ENCODE results near the gene RGS11.
"Not testable (repeated sequence)": the region's sequence is repeated elsewhere in the genome, so short reads cannot be mapped to it uniquely, and the experiment has no call there.

The RGS11 gene

DNA sequence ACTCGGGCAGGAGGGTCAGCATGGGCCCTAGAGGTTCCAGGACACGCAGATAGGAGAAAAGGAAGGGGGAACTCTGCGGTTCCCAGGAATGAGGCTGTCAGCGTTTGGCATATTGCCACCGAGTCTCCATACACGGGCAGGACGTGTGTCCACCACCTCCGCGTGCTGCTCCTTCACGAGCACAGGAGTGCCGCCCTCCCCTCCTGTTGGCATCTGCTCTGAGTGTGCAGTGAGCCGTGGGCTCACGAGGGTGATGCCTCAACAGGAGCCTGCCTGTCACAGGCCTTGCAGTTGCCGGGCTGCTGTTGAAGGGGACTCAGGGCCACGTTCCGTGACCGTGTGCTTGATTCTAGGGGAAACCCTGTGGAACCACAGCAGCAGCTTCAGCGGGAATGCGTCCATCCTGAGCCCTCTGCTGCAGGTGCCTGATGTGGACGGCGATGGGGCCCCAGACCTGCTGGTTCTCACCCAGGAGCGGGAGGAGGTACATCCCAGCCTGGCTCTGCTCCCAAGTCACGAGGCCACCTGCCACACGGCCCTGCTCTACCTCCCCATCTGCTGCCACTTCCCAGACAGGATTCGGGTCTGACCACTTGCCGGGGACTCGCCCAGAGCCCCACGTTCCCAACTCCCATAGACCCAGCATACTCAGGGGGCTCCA lies 14.6 kb downstream of the RGS11 start:
- no peak for DNase-seq

GRCh38 chr16:260326-260725 lies 15.4 kb downstream of the RGS11 start:
- no peak for DNase-seq

DNA sequence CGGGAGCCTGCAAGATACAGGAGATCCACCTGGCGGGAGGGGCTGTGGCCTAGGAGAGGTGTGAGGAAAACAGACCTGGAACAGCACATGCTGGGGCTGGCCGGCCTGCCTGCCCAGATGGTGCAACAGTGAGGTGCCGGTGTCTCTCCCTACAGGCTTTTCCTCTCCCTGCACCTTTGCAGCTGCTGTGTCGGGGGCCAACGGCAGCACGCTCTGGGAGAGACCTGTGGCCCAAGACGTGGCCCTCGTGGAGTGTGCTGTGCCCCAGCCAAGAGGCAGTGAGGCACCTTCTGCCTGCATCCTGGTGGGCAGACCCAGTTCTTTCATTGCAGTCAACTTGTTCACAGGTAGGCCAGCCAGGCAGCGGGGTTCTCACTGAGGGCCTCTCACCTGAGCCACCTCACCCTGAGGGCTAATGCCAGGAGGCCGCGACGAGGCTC lies 15.9 kb downstream of the RGS11 start:
- no peak for DNase-seq

GRCh38 chr16:259226-259625 lies 16.5 kb downstream of the RGS11 start:
- no peak for DNase-seq

GRCh38 chr16:258091-258490 lies 17.7 kb downstream of the RGS11 start:
- DNase-seq, result not testable (repeated sequence)

DNA sequence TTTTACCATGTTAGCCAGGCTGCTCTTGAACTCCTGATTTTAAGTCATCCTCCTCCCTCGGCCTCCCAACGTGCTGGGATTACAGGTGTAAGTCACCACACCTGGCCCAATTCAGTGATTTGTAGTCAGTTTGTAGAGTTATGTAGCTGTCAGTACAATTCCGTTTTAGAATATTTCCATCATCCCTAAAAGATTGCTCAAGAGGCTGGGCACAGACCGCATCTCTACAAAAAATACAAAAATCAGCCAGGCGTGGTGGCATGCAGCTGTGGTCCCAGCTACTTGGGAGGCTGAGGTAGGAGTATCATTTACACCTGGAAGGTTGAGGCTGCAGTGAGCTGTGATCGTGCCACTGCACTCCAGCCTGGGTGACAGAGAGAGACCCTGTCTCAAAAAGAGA lies 20.6 kb downstream of the RGS11 start:
- no peak for DNase-seq

GRCh38 chr16:254461-254860 lies 21.3 kb downstream of the RGS11 start:
- no peak for DNase-seq

- no peak for DNase-seq
These were observed 21.9 kb downstream of the RGS11 start for GRCh38 chr16:253833-254232.

- no peak for DNase-seq
These were observed 23.1 kb downstream of the RGS11 start for GRCh38 chr16:252366-253337.

DNA sequence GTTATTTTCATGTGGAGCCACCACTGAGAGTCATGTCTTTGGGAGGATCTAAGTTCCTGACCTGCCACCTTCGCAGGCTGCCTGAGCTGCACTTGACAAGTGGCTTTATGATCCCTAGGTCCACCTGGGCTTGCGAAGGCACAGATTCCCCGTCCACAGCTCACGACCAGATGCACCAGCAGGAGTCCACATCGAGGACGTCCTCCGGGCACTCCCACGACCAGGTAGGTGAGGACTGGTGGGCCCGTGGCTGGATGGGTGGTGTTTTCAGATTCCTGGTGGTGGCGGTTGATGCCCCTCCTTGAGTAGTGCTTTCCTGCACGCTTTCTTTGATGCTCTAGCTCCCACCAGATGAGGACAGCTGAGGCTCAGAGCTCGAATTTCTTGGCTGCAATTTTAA lies 26.3 kb downstream of the RGS11 start:
- DNase-seq, result no peak

DNA sequence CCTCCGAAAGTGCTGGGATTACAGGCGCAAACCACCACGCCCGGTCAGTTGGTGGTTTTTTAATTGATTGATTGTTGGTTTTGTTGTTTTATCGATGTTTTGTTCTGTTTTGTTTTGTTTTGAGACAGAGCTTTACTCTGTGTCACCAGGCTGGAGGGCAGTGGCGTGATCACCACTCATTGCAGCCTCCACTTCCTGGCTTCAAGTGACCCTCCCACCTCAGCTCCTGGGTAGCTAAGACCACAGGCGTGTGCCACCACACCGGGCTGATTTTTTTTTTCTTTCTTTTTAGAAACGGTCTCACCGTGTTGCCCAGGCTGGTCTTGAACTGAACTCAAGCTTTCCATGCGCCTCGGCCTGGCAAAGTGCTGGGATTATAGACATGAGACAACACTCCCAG lies 28.7 kb downstream of the RGS11 start:
- no peak for DNase-seq

- no peak for DNase-seq
These were observed 30.6 kb downstream of the RGS11 start for GRCh38 chr16:245105-245504.

GRCh38 chr16:243348-243747 lies 32.4 kb downstream of the RGS11 start:
- DNase-seq, result no peak

DNA sequence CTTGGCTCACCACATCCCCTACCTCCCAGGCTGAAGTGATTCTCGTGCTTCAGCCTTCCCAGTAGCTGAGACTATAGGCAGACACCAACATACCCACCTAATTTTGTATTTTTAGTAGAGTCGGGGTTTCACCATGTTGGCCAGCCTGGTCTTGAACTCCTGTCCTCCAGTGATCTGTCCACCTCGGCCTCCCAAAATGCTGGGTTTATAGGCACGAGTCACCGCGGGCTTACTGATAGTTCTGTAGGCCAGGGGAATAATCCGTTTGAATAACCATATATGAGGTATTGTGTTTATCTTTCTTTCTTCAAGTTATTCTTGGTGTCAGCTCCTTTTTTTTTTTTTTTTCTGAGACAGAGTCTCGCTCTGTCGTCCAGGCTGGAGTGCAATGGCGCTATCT lies 33.5 kb downstream of the RGS11 start:
- DNase-seq, result no peak

DNA sequence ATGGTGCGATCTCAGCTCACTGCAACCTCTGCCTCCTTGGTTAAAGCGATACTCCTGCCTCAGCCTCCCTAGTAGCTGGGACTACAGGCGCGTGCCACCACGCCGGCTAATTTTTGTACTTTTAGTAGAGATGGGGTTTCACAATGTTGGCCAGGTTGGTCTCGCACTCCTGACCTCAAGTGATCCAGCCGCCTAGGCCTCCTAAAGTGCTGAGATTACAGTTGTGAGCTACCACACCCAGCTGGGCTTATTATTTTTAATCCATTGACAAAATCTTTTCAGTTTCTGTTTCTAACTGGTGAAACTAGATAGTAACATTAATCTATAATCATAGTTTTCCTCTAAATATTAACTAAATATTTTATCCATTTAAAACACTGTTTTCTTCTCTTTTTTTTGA lies 35.2 kb downstream of the RGS11 start:
- no peak for DNase-seq

- no peak for DNase-seq
These were observed 35.8 kb downstream of the RGS11 start for GRCh38 chr16:239948-240277.

GRCh38 chr16:234468-235305 lies 41.1 kb downstream of the RGS11 start, which contains the start of gene FAM234A:
Gene FAM234A (plus strand): TSS chr16:234821. CDS start chr16:254414, 19,593 bp downstream.
- DNase-seq, result peak; percentile 95

DNA sequence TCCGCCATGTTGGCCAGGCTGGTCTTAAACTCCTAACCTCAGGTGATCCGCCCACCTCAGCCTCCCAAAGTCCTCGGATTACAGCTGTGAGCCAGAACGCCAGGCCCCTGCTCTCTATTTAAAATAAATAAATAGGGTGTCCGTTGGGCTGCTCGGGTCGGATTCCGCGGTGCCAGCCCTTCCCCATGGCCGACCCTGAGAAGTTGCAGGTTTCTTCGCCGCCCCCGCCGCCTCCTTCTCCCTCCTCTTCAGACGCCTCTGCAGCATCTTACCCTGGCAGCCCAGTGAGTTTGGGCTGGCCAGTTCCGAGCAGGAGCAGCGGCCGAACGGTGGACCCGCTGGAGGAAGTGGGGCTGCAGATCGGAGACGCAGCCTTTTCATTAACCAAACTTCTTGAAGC lies 44.8 kb downstream of the RGS11 start:
- no peak for DNase-seq

GRCh38 chr16:230351-230750 lies 45.4 kb downstream of the RGS11 start:
- not testable (repeated sequence) for DNase-seq

- DNase-seq, result no peak
These were observed 45.9 kb downstream of the RGS11 start for GRCh38 chr16:229731-230281.

GRCh38 chr16:228852-229730 lies 46.7 kb downstream of the RGS11 start, which contains the start of gene LUC7L:
Gene LUC7L (minus strand): TSS chr16:229449. CDS start chr16:229339, 110 bp downstream.
- DNase-seq, result peak; percentile 80

All from T-helper 9 cell (primary cell).